Measurements from ENCODE around the gene PLCH1. TPM values are rescaled to one million over a fixed set of nuclear protein-coding genes. Genes with fewer than 3 reads are reported as not detected.

Gene PLCH1
- total RNA-seq, 2 experiments from 2014 or later = 0.03 to 0.20 TPM

DNA sequence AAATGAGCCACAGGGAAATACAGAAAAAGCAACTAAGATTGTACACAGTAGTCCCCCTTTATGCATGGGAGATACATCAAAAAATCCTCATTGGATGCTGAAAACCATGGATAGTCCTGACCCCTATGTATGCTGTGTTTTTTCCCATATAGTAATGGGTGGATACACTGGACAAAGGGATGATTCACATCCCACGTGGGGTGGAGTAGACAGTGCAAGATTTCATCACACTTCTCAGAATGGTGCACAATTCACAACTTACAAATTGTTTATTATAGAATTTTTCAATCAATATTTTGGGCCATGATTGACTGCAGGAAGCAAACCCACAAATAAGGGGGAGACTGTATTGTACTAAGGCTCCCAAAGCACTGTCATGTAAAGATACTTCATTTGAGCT lies 227.0 kb downstream of the PLCH1 start:
- Mint-ChIP-seq H3K27me3 (no peaks in the 10 kb centered on the region), H3K4me1 (ENCODE audit: low read depth) (no peaks in the 10 kb centered on the region), H3K27ac (no peak overlapping the region), H3K4me3 (no peak overlapping the region), H3K9me3 (no peaks in the 10 kb centered on the region), H3K36me3 (ENCODE audit: low read depth) (no peaks in the 10 kb centered on the region)
- no peak for ATAC-seq (ENCODE audit: poor library complexity)
- ChIA-PET POLR2A (no interaction called here), CTCF (no interaction called here)
- Histone ChIP-seq H3K27me3 (ENCODE audit: control insufficient read depth in 1 of 2, insufficient read depth in 2 of 2, low read length in 2 of 2) (no peaks in the 10 kb centered on the region), H3K9me3 (ENCODE audit: control insufficient read depth in 1 of 2, insufficient read depth in 1 of 2, low read length in 2 of 2) (no peaks in the 10 kb centered on the region), H3K4me3 (ENCODE audit: low read length) (no peak overlapping the region), H3K27ac (ENCODE audit: low read depth in 1 of 2, low read length in 2 of 2) (no peak overlapping the region), H3K36me3 (ENCODE audit: insufficient read depth, low read length) (no peaks in the 10 kb centered on the region), H3K4me1 (ENCODE audit: insufficient read depth, low read length) (no peaks in the 10 kb centered on the region)
- DNase-seq = no peak
- TF ChIP-seq, protein P1, sequence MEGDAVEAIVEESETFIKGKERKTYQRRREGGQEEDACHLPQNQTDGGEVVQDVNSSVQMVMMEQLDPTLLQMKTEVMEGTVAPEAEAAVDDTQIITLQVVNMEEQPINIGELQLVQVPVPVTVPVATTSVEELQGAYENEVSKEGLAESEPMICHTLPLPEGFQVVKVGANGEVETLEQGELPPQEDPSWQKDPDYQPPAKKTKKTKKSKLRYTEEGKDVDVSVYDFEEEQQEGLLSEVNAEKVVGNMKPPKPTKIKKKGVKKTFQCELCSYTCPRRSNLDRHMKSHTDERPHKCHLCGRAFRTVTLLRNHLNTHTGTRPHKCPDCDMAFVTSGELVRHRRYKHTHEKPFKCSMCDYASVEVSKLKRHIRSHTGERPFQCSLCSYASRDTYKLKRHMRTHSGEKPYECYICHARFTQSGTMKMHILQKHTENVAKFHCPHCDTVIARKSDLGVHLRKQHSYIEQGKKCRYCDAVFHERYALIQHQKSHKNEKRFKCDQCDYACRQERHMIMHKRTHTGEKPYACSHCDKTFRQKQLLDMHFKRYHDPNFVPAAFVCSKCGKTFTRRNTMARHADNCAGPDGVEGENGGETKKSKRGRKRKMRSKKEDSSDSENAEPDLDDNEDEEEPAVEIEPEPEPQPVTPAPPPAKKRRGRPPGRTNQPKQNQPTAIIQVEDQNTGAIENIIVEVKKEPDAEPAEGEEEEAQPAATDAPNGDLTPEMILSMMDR (IDR thresholded peaks at IDR 0.05) = no peak
- intact Hi-C loops (cut with DNase I, micrococcal nuclease) = no loop called here

DNA sequence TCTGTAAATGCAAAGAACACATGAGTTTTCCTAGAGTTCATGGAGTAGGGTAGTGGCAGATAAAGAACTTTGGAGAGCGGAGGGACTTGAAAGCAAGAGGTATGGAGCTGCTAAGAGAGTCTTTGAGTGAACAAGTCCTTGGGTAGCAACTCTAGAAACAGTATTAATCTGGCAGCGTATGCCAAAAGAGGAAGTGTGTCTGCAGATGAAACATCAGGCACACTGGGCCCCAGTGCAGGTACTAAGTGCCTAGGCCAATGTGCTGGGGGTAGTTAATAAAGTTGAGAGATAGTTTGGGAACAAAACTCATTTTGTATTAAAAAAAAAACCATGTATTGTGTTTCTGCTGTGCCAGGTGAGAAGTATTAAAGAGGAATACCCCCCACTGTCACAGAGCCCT lies 228.4 kb downstream of the PLCH1 start:
- ATAC-seq (ENCODE audit: poor library complexity) (no peak), DNase-seq (no peak)
- Mint-ChIP-seq H3K4me3 (no peak overlapping the region), H3K36me3 (ENCODE audit: low read depth) (no peaks in the 10 kb centered on the region), H3K9me3 (peaks cover 7% of the 10 kb centered on the region), H3K4me1 (ENCODE audit: low read depth) (no peaks in the 10 kb centered on the region), H3K27me3 (no peaks in the 10 kb centered on the region), H3K27ac (no peak overlapping the region)
- no peaks in the 10 kb centered on the region for H3K36me3 ChIP-seq (ENCODE audit: insufficient read depth, low read length)
- no peaks in the 10 kb centered on the region for H3K9me3 ChIP-seq (ENCODE audit: control insufficient read depth in 1 of 2, insufficient read depth in 1 of 2, low read length in 2 of 2)
- H3K4me3 ChIP-seq (ENCODE audit: low read length) = no peak overlapping the region
- TF ChIP-seq, protein P1 (IDR thresholded peaks at IDR 0.05) = no peak
- intact Hi-C loops (cut with DNase I, micrococcal nuclease) = no loop called here
- H3K4me1 ChIP-seq (ENCODE audit: insufficient read depth, low read length) = no peaks in the 10 kb centered on the region
- H3K27ac ChIP-seq (ENCODE audit: low read depth in 1 of 2, low read length in 2 of 2) = no peak overlapping the region
- ChIA-PET POLR2A (no interaction called here), CTCF (no interaction called here)
- H3K27me3 ChIP-seq (ENCODE audit: control insufficient read depth in 1 of 2, insufficient read depth in 2 of 2, low read length in 2 of 2) = no peaks in the 10 kb centered on the region

DNA sequence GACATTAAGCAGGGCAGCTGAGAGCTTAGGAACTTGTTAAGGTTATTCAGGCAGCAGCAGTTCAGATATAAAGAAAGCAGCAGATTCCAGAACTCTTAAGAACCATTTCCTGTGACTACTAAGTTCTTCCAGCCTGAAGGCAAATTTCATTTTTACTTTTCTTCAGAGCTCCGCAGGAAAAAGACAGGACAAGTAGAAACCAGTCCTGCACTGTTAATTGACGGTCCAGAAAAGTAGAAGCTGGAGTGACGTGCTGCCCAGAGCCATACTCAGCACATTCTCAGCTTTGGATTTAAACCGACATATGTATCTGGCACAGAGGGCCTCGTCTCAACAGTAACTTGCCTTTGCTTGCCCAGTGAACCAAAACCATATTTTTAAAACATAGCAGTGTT lies 232.0 kb downstream of the PLCH1 start:
- Histone ChIP-seq H3K36me3 (ENCODE audit: insufficient read depth, low read length) (no peaks in the 10 kb centered on the region), H3K27me3 (ENCODE audit: control insufficient read depth in 1 of 2, insufficient read depth in 2 of 2, low read length in 2 of 2) (no peaks in the 10 kb centered on the region), H3K4me3 (ENCODE audit: low read length) (no peak overlapping the region), H3K4me1 (ENCODE audit: insufficient read depth, low read length) (no peaks in the 10 kb centered on the region), H3K27ac (ENCODE audit: low read depth in 1 of 2, low read length in 2 of 2) (no peak overlapping the region), H3K9me3 (ENCODE audit: control insufficient read depth in 1 of 2, insufficient read depth in 1 of 2, low read length in 2 of 2) (no peaks in the 10 kb centered on the region)
- no peak for ATAC-seq (ENCODE audit: poor library complexity)
- no peaks in the 10 kb centered on the region for H3K4me1 Mint-ChIP-seq (ENCODE audit: low read depth)
- H3K36me3 Mint-ChIP-seq (ENCODE audit: low read depth) = no peaks in the 10 kb centered on the region
- POLR2A ChIA-PET = no interaction called here
- CTCF ChIA-PET = no interaction called here
- no peak overlapping the region for H3K4me3 Mint-ChIP-seq
- TF ChIP-seq, protein P1 (IDR thresholded peaks at IDR 0.05) = no peak
- peaks cover 7% of the 10 kb centered on the region for H3K9me3 Mint-ChIP-seq
- no peak overlapping the region for H3K27ac Mint-ChIP-seq
- no peak for DNase-seq
- H3K27me3 Mint-ChIP-seq = no peaks in the 10 kb centered on the region
- intact Hi-C loops (cut with DNase I, micrococcal nuclease) = no loop called here

All from CD4-positive, alpha-beta T cell (primary cell).